Karpas-422 (cell line): ENCODE measurements around the gene PTPRJ. TPM values are rescaled to one million over a fixed set of nuclear protein-coding genes. Genes with fewer than 3 reads are reported as not detected.

Experiments used
- DNase-seq: peaks from one replicate; pipeline ENCODE4 v3.0.0-alpha.2; 2015
- H2AFZ ChIP-seq: fragments of 200-600 bp; sonication (generic); 2 replicates; pipeline ENCODE4 v1.6.1; 2014; ENCODE audit warnings: antibody characterized with exemption, low read length, mixed read lengths
- H3K27ac ChIP-seq: fragments of 200-600 bp; sonication (generic); 2 replicates; pipeline ENCODE4 v1.5.1; 2014; ENCODE audit warnings: mild to moderate bottlenecking, low read length, moderate library complexity
- H3K27me3 ChIP-seq: fragments of 200-600 bp; sonication (generic); 2 replicates; pipeline ENCODE4 v1.6.1; 2014; ENCODE audit warnings: low read length, mixed read lengths
- H3K36me3 ChIP-seq: fragments of 200-600 bp; sonication (generic); 2 replicates; pipeline ENCODE4 v1.6.1; 2014; ENCODE audit warnings: low read length, mixed read lengths; ENCODE audit not compliant: insufficient read depth
- H3K4me1 ChIP-seq: fragments of 200-600 bp; sonication (generic); 2 replicates; pipeline ENCODE4 v1.6.1; 2014; ENCODE audit warnings: mild to moderate bottlenecking, low read length, mixed read lengths
- H3K4me2 ChIP-seq: fragments of 200-600 bp; sonication (generic); 2 replicates; pipeline ENCODE4 v1.6.1; 2014; ENCODE audit warnings: low read length, low read depth, mild to moderate bottlenecking; ENCODE audit not compliant: poor library complexity, severe bottlenecking
- H3K4me3 ChIP-seq: fragments of 200-600 bp; sonication (generic); 2 replicates; pipeline ENCODE4 v1.5.1; 2014; ENCODE audit warnings: mild to moderate bottlenecking, antibody characterized with exemption, low read length, mixed read lengths
- H3K79me2 ChIP-seq: fragments of 200-600 bp; sonication (generic); 2 replicates; pipeline ENCODE4 v1.6.1; 2014; ENCODE audit warnings: mild to moderate bottlenecking, low read length, mixed read lengths
- H3K9ac ChIP-seq: fragments of 200-600 bp; sonication (generic); 2 replicates; pipeline ENCODE4 v1.6.0; 2014; ENCODE audit warnings: low read length
- H3K9me2 ChIP-seq: fragments of 200-600 bp; sonication (generic), shearing (Covaris generic); replicated peaks from 2 replicates; pipeline ENCODE4 v1.6.0; 2014; ENCODE audit warnings: mild to moderate bottlenecking, low read length, moderate library complexity; ENCODE audit not compliant: insufficient read depth
- H3K9me3 ChIP-seq: fragments of 300-700, 200-600 bp; sonication (generic); 2 replicates; pipeline ENCODE4 v1.6.1; 2014; ENCODE audit warnings: low read length, mixed read lengths
- H4K20me1 ChIP-seq: fragments of 200-600 bp; sonication (generic); 2 replicates; pipeline ENCODE4 v1.6.1; 2014; ENCODE audit warnings: mild to moderate bottlenecking, antibody characterized with exemption, low read length, low read depth; ENCODE audit not compliant: insufficient read depth
- total RNA-seq: library from RNA; depleted of rRNA; stranded (reverse); fragments of >200 nt; shearing (Covaris generic); gene quantifications from 2 replicates; pipeline ENCODE4 v1.2.3, GENCODE V29; 2014; ENCODE audit warnings: low replicate concordance

Gene PTPRJ
- total RNA-seq, 1 experiment from 2014 or later, result 132 TPM

DNA sequence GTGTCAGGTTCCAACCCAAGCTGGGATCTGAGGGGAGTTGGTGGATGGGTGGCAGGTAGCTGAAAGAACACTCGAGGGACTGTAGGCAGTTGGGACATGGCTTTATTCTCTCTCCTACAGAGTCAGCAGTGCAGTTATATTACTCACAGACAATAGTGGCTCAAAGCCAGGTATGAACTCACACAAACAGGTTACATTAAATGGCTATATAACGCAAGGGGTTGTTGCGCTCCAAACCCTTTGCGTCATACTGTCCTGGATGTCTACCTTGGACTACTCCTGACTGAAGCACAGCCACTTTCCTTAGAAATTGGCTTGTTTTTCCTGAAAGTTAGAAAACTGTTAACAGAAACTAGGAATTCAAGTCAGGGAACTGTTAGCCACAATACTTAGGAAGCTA is 169.9 kb downstream of the PTPRJ start:
- no peak overlapping the region for H3K9ac ChIP-seq
- H2AFZ ChIP-seq, result no peak overlapping the region
- H3K27me3 ChIP-seq, result no peaks in the 10 kb centered on the region
- H3K79me2 ChIP-seq, result peaks cover 14% of the 10 kb centered on the region
- peaks cover 85% of the 10 kb centered on the region for H3K36me3 ChIP-seq
- H3K9me3 ChIP-seq, result no peaks in the 10 kb centered on the region; the same call in 1 of the 2 replicates
- no peaks in the 10 kb centered on the region for H3K9me2 ChIP-seq
- no peak for DNase-seq
- no peaks in the 10 kb centered on the region for H3K4me1 ChIP-seq
- no peak overlapping the region for H3K27ac ChIP-seq
- H4K20me1 ChIP-seq, result no peaks in the 10 kb centered on the region
- no peak overlapping the region for H3K4me3 ChIP-seq
- H3K4me2 ChIP-seq, result no peak overlapping the region

GRCh38 chr11:48154151-48154550 is 173.8 kb downstream of the PTPRJ start:
- peaks cover 75% of the 10 kb centered on the region for H3K36me3 ChIP-seq
- no peak overlapping the region for H3K4me3 ChIP-seq
- H3K27me3 ChIP-seq, result no peaks in the 10 kb centered on the region
- DNase-seq, result no peak
- H3K9me2 ChIP-seq, result no peaks in the 10 kb centered on the region
- no peak overlapping the region for H3K27ac ChIP-seq
- H4K20me1 ChIP-seq, result no peaks in the 10 kb centered on the region
- no peak overlapping the region for H3K9ac ChIP-seq
- no peak overlapping the region for H3K4me2 ChIP-seq
- H3K79me2 ChIP-seq, result peaks cover 10% of the 10 kb centered on the region
- H3K9me3 ChIP-seq, result no peaks in the 10 kb centered on the region; the same call in 1 of the 2 replicates
- H2AFZ ChIP-seq, result no peak overlapping the region
- no peaks in the 10 kb centered on the region for H3K4me1 ChIP-seq

GRCh38 chr11:48161951-48162884 is 181.9 kb downstream of the PTPRJ start:
- H3K36me3 ChIP-seq, result peaks cover 60% of the 10 kb centered on the region

GRCh38 chr11:48162885-48163268 is 182.5 kb downstream of the PTPRJ start:
- H3K27ac ChIP-seq, result no peak overlapping the region
- no peaks in the 10 kb centered on the region for H3K9me2 ChIP-seq
- H3K36me3 ChIP-seq, result peaks cover 62% of the 10 kb centered on the region

More at GRCh38 chr11:48161951-48162884, 181.9 kb downstream of the PTPRJ start:
- H3K9me3 ChIP-seq, result no peaks in the 10 kb centered on the region
- no peak overlapping the region for H3K4me3 ChIP-seq
- H3K9me2 ChIP-seq, result no peaks in the 10 kb centered on the region
- H3K27me3 ChIP-seq, result no peaks in the 10 kb centered on the region
- 0 out of 2 replicates have a peak, but pooled peaks cover 5% of the 10 kb centered on the region for H3K79me2 ChIP-seq
- no peak for DNase-seq
- no peak overlapping the region for H3K27ac ChIP-seq
- no peak overlapping the region for H3K9ac ChIP-seq
- H3K4me1 ChIP-seq, result peaks cover 5% of the 10 kb centered on the region; the same call in 1 of the 2 replicates
- no peak overlapping the region for H3K4me2 ChIP-seq
- no peaks in the 10 kb centered on the region for H4K20me1 ChIP-seq
- no peak overlapping the region for H2AFZ ChIP-seq

DNA sequence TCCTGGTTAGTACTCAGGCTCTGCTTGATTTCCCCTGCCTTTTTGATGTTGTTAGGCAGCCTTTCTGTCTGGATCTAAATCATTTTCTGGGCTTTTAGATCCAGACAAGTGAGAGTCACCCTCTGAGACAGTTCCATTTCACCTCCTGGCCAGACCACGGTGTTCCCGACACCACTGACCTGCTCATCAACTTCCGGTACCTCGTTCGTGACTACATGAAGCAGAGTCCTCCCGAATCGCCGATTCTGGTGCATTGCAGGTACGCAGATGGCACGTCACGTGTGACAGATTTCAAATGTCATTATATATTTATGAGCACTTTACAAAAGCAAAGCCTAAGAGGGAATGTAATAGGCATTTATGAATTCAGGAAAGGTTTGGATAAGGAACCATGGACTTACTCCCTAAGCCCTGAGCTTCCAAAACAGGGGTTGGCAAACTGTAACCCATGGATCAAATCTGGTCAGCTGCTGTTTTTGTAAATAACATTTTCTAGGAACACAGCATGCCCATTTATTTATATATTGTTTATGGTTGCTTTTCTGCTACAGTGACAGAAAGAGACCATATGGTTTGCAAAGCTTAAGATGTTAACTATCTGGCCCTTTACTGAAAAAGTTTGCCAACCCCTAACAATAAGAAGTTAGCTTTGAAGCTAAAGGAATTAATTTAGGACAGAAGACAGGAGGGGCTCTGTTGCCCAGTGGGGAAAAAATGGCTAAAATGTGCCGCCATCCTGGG is 183.2 kb downstream of the PTPRJ start:
- Histone ChIP-seq H3K79me2 (0 out of 2 replicates have a peak, but pooled peaks cover 5% of the 10 kb centered on the region), H4K20me1 (no peaks in the 10 kb centered on the region), H3K36me3 (peaks cover 62% of the 10 kb centered on the region), H2AFZ (no peak overlapping the region), H3K9me2 (no peaks in the 10 kb centered on the region), H3K9me3 (no peaks in the 10 kb centered on the region), H3K9ac (no peak overlapping the region), H3K27ac (no peak overlapping the region), H3K27me3 (no peaks in the 10 kb centered on the region), H3K4me1 (peaks cover 5% of the 10 kb centered on the region; the same call in 1 of the 2 replicates), H3K4me2 (no peak overlapping the region), H3K4me3 (no peak overlapping the region)
- no peak for DNase-seq

More at GRCh38 chr11:48162885-48163268, 182.5 kb downstream of the PTPRJ start:
- H3K4me1 ChIP-seq, result peaks cover 5% of the 10 kb centered on the region; the same call in 1 of the 2 replicates
- H4K20me1 ChIP-seq, result no peaks in the 10 kb centered on the region
- no peaks in the 10 kb centered on the region for H3K27me3 ChIP-seq
- H3K79me2 ChIP-seq, result 0 out of 2 replicates have a peak, but pooled peaks cover 5% of the 10 kb centered on the region
- no peak overlapping the region for H3K9ac ChIP-seq
- no peak for DNase-seq
- H2AFZ ChIP-seq, result no peak overlapping the region
- H3K4me2 ChIP-seq, result no peak overlapping the region
- H3K9me3 ChIP-seq, result no peaks in the 10 kb centered on the region
- no peak overlapping the region for H3K4me3 ChIP-seq

DNA sequence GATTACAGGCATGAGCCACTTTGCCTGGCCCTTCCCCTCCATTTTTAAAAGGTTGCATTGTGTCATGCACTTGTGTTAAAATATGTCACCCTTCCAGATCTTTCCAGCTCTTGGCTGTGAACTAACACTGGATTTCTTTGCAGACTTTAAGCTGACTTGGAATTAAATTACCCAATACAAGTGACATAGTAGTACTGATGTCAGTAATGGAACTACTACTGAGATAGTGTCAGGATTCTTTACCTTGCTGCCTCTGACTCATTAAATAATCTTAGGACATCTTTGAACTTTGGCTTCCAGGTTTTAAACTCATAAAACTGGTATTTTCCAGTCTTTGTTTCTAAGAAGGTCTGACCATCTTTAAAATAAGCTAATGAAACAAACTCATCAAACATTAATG is 184.5 kb downstream of the PTPRJ start:
- Histone ChIP-seq H2AFZ (no peak overlapping the region), H3K9me2 (no peaks in the 10 kb centered on the region), H3K27me3 (no peaks in the 10 kb centered on the region), H3K27ac (no peak overlapping the region), H3K4me2 (no peak overlapping the region), H3K79me2 (0 out of 2 replicates have a peak, but pooled peaks cover 5% of the 10 kb centered on the region), H3K9me3 (no peaks in the 10 kb centered on the region), H3K4me3 (no peak overlapping the region), H3K4me1 (peaks cover 5% of the 10 kb centered on the region; the same call in 1 of the 2 replicates), H3K36me3 (peaks cover 63% of the 10 kb centered on the region), H4K20me1 (no peaks in the 10 kb centered on the region), H3K9ac (no peak overlapping the region)
- no peak for DNase-seq

DNA sequence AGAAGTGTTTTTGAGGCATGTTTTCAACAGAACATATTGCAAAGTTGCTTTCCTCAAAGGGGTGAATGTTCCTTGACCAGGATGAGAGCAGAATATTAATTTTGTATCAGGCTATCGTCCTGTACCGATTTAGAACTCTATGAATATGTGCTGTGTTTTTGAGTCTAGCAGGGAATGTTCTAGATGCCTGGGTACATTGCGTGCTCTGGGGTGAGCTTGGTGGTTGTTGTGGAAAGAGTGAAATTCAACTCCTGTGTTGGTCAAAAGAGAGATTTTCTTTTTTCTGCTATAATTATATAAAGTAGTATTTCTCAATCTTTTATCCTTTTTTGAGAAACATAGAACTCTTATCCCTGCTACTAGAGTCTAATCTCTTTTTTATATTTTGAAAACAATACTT is 185.1 kb downstream of the PTPRJ start:
- Histone ChIP-seq H3K27me3 (no peaks in the 10 kb centered on the region), H3K27ac (no peak overlapping the region), H3K79me2 (0 out of 2 replicates have a peak, but pooled peaks cover 1% of the 10 kb centered on the region), H3K9me3 (no peaks in the 10 kb centered on the region), H2AFZ (no peak overlapping the region), H3K9ac (no peak overlapping the region), H3K4me2 (no peak overlapping the region), H3K9me2 (no peaks in the 10 kb centered on the region), H4K20me1 (no peaks in the 10 kb centered on the region), H3K4me3 (no peak overlapping the region), H3K36me3 (peaks cover 58% of the 10 kb centered on the region), H3K4me1 (peaks cover 5% of the 10 kb centered on the region; the same call in 1 of the 2 replicates)
- DNase-seq, result no peak

DNA sequence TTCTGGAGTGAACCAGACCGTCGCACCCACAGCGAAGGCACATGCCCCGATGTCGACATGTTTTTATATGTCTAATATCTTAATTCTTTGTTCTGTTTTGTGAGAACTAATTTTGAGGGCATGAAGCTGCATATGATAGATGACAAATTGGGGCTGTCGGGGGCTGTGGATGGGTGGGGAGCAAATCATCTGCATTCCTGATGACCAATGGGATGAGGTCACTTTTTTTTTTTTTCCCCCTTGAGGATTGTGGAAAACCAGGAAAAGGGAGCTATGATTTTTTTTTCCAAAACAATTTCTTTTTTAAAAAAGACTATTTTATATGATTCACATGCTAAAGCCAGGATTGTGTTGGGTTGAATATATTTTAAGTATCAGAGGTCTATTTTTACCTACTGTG is 187.0 kb downstream of the PTPRJ start:
- H4K20me1 ChIP-seq, result no peaks in the 10 kb centered on the region
- no peak overlapping the region for H2AFZ ChIP-seq
- no peak for DNase-seq
- peaks cover 47% of the 10 kb centered on the region for H3K36me3 ChIP-seq
- no peak overlapping the region for H3K9ac ChIP-seq
- peaks cover 2% of the 10 kb centered on the region; the same call in 1 of the 2 replicates for H3K4me1 ChIP-seq
- H3K4me2 ChIP-seq, result no peak overlapping the region
- no peaks in the 10 kb centered on the region for H3K79me2 ChIP-seq
- H3K4me3 ChIP-seq, result no peak overlapping the region
- no peaks in the 10 kb centered on the region for H3K9me3 ChIP-seq
- H3K27me3 ChIP-seq, result no peaks in the 10 kb centered on the region
- H3K9me2 ChIP-seq, result no peaks in the 10 kb centered on the region
- H3K27ac ChIP-seq, result no peak overlapping the region
